Epithelial cell of prostate (primary cell): ENCODE measurements around the gene DNPEP.

Experiments used
- DNase-seq: peaks from one replicate; pipeline ENCODE4 v3.0.0-alpha.2; 2011; ENCODE audit warnings: low read depth, low spot score
- H3K27ac ChIP-seq: fragments of 450-650 bp; 2 replicates; pipeline ENCODE4 v1.5.1; 2017; ENCODE audit warnings: mild to moderate bottlenecking

The DNPEP gene

GRCh38 chr2:219387306-219388120 lies at the start of gene DNPEP:
DNPEP (minus strand) TSS chr2:219387912; CDS start chr2:219387794, 118 bp downstream.
- H3K27ac ChIP-seq = peak within 1 kb of the TSS; percentile 66
- no peak for DNase-seq

- no peak overlapping the region for H3K27ac ChIP-seq
- DNase-seq = no peak
Measured at GRCh38 chr2:219437141-219437540, 49.4 kb upstream of the DNPEP start.

DNA sequence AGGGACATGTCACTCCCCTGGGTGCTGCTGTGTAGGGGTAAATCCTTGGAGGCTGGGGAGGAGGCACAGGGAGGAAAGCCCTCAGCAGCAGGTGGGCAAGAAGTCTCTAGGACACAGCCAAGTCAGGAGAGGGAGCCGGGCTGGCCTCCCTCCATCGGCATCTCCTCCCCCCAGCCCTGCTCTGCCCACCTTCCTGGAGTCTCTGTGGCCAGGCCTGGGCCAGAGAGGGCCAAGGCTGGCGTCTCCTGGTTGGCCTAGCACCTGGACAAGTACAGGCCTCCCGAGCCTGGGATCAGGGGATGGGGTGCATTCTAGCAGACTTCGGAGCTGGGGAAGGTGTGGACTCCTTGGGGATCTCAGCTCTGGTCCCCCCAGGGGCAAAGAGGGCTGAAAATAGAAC lies 48.8 kb upstream of the DNPEP start:
- DNase-seq = no peak
- no peak overlapping the region for H3K27ac ChIP-seq

GRCh38 chr2:219435701-219436100 lies 48.0 kb upstream of the DNPEP start:
- no peak overlapping the region for H3K27ac ChIP-seq
- no peak for DNase-seq

DNA sequence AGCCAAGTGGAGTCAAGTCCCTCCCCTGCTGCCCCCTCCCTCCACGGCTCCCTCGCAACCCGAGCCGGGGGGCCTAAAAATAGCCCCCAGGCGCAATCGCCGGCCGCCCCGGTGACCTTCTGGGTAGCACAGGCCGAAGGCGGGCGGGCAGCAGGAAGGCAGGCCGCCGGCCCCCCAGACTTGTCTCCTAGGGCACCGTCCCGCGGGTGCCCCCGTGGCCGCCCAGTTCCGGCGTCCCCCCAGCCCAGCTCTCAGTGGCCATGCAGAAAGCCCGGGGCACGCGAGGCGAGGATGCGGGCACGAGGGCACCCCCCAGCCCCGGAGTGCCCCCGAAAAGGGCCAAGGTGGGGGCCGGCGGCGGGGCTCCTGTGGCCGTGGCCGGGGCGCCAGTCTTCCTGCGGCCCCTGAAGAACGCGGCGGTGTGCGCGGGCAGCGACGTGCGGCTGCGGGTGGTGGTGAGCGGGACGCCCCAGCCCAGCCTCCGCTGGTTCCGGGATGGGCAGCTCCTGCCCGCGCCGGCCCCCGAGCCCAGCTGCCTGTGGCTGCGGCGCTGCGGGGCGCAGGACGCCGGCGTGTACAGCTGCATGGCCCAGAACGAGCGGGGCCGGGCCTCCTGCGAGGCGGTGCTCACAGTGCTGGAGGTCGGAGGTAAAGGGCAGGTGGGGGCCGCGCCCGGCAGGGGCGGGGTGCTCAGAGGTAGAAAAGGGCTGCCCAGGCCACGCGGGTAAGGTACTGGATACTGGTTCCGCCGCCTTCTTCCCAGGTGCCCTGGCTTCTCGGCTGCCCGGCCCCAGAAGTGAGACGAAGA lies 47.2 kb upstream of the DNPEP start, which contains the start of gene SPEG:
Gene SPEG, plus strand, starts transcription at position 126 of the 808 bp plus-strand sequence. Its CDS starts 135 bp downstream, at position 261.
- no peak within 1 kb of the TSS for H3K27ac ChIP-seq
- no peak for DNase-seq

- no peak overlapping the region for H3K27ac ChIP-seq
- DNase-seq = no peak
Measured at GRCh38 chr2:219434468-219434717, 46.7 kb upstream of the DNPEP start.

DNA sequence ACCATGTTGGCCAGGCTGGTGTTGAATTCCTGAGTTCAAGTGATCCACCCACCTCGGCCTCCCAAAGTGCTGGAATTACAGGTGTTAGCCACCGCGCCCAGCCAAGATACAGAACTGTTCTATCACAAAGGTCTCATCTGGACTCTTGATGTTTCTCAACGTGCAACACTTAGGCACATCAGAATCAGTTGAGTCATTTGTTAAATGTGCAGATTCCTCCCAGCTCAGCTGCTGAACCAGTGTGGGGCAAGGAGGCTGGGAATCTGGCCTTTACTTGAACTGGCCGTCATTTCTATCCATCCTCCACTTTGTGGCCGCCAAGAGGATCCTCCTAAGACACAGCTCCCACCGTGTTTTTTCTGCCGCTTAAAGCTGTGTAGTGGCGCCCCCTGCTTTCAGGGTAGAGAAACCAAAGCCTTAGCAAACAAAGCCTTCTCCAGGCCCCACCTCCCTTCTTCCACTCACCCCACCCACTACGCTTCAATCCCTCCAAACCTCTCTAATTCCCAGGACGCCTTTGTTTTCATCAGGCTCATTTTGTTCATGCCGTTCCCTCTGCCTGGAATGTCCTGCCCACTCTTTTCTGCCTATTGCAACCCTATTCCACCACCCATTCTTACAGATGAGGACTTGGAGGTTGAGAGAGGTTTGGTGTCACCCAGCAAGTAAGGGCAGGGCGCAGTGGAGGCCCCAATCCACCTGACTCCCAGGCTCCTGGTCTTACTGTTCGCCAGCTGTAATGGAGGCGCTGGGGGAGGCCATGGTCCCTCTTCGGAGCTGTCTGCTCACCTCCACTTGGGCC lies 46.2 kb upstream of the DNPEP start:
- no peak for DNase-seq
- H3K27ac ChIP-seq = no peak overlapping the region

GRCh38 chr2:219430633-219431615 lies 43.2 kb upstream of the DNPEP start:
- no peak for DNase-seq
- no peak overlapping the region for H3K27ac ChIP-seq

- H3K27ac ChIP-seq = no peak overlapping the region
- DNase-seq = no peak
Measured at GRCh38 chr2:219429958-219430606, 42.4 kb upstream of the DNPEP start.

GRCh38 chr2:219428469-219428868 lies 40.8 kb upstream of the DNPEP start:
- no peak overlapping the region for H3K27ac ChIP-seq
- no peak for DNase-seq

DNA sequence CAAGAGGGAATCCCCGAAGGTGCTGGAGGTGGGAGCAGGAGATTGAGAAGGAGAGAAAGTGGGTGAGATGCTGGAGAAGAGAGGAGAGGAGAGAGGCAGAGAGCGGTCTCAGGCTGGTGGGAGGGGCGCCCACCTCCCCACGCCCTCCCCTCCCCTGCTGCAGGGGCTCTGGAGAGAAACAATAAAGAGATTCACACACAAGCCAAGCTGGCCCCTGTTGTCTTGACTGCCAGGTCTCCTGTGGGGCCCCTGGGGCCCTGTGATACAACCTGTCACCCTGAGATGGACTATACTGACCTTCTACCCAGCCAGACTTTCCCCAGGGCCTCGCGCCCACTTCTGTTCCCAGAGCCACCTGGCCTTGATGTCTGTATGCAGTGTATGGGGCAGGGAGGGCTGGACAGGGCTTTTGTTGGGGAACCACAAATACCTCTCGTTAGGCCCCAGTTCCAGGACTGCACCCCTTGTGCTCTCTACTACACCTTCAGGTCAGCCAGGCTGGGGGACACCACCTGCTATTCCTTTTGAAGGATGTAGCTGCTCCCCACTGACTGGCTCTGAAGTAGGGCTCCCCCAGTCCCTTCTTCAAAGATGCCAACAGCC lies 38.9 kb upstream of the DNPEP start:
- no peak for DNase-seq
- H3K27ac ChIP-seq = no peak overlapping the region

DNA sequence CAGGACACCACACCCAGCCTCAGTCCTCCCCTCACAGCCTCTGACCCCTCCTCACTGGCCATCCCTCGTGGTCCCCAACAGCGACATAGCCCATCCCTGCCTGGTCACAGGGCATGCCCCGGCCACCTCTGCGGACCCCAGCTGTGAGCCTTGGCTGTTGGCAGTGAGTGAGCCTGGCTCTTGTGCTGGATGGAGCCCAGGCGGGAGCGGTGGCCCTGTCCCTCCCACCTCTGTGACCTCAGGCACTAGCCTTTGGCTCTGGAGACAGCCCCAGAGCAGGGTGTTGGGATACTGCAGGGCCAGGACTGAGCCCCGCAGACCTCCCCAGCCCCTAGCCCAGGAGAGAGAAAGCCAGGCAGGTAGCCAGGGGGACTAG lies 38.3 kb upstream of the DNPEP start:
- no peak overlapping the region for H3K27ac ChIP-seq
- no peak for DNase-seq

- DNase-seq = no peak
- no peak overlapping the region for H3K27ac ChIP-seq
Measured at GRCh38 chr2:219425238-219426067, 37.7 kb upstream of the DNPEP start.

GRCh38 chr2:219423652-219424377 lies 36.1 kb upstream of the DNPEP start:
- no peak for DNase-seq
- no peak overlapping the region for H3K27ac ChIP-seq

GRCh38 chr2:219422952-219423534 lies 35.3 kb upstream of the DNPEP start:
- H3K27ac ChIP-seq = no peak overlapping the region
- no peak for DNase-seq

DNA sequence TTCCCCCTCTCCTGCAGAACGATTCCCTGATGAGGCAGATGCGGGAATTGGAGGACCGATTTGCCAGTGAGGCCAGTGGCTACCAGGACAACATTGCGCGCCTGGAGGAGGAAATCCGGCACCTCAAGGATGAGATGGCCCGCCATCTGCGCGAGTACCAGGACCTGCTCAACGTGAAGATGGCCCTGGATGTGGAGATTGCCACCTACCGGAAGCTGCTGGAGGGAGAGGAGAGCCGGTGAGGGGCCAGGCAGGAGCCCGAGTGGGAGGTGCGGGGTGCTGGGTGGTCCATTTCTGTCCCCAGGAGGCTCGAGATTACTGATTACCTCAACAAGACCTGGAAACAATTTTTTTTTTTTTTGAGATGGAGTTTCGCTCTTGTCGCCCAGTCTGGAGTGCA lies 33.6 kb upstream of the DNPEP start:
- H3K27ac ChIP-seq = no peak overlapping the region
- DNase-seq = no peak

- no peak overlapping the region for H3K27ac ChIP-seq
- no peak for DNase-seq
Measured at GRCh38 chr2:219420687-219421086, 33.0 kb upstream of the DNPEP start.
